Activated T-cell treated with anti-CD3 and anti-CD28 coated beads for 48 hours (primary cell): Measurements from ENCODE around the gene RNF157.
"Not testable (repeated sequence)": the region's sequence is repeated elsewhere in the genome, so short reads cannot be mapped to it uniquely, and the experiment has no call there.

Experiments used
- DNase-seq: peaks from one replicate; pipeline ENCODE4 v3.0.0-alpha.2; 2020; ENCODE audit warnings: low read depth

RNF157 gene

DNA sequence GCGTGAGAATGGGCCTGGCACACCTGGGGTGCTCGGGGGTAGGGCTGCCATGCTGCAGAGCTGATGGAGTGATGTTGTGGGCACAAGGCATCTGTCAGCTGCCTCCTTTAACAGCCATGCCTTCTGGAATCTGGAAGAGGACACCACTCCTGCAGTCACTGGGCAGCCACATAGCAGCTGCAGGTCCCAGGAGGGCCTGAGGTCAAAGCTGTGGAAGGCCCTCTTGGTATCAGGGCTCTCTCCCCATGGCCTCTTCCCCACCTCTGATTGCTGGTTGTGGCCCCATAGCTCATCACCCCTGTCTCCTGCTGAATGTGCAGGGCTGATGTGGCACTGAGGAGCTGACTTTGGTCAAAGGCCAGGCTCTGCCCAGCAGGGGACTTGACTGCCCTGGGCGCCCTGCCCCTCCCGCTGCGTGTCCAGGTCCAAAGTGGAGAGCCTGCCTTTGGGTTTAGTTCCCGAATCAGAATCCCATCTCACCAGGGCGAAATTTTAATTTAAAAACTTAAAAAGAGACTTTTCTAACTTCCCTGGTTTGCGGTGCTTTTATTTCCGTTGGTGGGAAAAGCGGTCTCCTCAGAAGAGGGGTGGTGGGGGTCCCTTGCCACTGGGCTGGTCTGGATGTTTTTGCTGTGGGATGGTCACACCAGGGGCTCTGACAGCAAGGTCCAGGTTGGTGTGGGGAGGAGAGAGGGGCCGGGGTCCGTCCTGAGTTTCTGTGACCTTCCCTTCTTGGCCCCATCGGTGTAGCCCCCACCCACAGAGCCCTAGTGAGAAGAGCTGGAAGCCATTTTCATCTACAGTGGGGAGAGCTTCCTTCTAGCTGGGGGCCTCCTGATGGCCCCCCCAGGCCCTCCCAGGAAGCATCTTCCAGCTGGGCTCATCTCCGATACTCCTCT, 30.7 kb upstream of the RNF157 start:
- DNase-seq, result no peak

DNA sequence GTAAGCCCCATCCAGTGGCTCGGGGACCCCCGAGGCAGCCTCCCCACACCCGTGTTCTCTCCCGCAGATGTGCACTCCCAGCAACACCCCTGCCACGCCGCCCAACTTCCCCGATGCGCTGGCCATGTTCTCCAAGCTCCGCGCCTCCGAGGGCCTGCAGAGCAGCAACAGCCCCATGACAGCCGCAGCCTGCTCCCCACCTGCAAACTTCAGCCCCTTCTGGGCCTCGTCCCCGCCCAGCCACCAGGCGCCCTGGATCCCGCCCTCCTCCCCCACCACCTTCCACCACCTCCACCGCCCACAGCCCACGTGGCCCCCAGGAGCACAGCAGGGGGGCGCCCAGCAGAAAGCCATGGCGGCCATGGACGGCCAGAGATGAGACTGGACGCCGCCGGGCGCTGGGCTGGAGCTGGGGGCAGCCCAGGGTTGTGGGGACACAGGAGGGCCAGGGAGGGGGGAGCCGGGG, 29.9 kb upstream of the RNF157 start:
- no peak for DNase-seq

DNA sequence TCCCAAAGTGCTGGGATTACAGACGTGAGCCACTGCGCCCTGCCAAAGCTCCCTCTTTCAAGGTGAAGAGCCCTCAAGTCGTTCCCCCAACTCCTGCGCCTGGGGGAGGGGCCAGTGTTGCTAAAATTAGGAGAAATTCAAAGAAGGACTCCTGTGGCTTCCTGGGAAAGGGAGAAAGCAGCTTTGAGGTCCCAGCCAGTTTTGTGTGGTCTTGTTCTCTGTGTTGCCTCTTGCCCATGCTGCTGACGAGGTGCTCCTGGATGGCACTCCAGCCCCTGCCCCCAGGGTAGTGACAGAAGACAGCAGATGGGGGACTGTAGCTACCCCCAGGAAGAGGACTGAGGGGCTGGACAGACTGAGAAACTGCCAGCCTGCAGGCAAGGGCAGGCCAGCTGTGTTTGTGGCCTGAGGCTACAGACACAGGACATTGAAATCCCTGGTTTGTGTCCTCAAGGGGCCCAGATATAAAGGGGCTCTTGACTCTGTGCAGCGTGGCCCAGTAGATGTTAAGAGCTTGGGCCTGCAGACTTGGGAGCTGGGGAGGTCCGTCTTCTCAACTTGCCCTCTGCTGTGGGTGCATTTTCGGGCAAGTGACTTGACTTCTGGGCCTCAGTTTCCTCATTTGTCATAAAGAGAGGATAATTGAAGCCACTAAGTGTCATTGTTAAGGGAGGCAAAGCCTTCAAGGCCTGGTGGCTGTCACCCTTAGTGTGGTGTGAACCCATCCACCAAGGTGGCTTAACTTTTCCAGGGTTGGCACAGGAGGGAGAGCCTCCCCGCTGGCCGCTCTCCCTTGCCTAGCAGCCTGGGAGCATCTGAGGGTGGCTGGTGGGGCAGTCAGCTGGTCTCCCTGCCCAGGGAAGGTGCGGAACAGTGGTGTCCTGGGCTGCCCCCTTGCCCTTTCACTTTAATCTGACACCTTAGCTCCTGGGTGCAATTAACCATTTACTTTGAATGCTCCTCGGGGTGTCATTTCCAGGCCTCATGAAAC, 29.0 kb upstream of the RNF157 start:
- no peak for DNase-seq

DNA sequence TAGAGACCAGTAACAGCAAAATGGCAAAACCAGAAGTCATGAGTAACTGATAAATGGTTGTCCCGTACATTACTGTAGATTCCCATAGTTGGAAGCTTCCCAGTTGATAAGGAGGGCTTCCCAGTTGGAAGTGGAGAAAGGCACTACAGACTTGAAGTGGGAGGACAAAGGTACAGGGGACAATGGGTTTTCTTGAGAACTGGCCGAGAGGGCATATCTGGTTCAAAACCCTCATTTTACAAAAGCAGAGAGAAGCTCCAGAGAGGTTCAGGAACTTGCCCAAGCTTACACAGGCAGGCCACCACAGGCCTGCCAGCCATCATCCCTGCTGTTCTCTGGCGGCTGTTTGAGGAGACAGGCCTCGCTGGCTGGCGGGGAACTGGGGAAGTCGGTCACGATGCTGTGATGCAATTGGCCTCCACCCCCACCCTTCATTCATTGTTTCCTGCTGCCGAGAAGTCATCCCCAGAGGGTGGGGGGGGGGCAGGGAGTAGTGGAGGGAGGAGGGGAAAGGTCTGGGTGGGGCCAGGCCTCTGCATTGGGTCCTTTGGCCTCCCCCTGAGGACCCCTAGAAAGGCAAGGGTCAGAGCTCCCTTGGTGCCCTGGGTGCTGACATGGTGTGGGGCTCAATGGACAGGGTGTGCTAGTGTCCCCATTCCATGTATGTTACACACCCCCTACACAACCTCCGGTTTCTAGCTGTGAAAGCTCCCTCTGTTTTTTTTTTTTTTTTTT, 27.9 kb upstream of the RNF157 start:
- peak; percentile 76 for DNase-seq

DNA sequence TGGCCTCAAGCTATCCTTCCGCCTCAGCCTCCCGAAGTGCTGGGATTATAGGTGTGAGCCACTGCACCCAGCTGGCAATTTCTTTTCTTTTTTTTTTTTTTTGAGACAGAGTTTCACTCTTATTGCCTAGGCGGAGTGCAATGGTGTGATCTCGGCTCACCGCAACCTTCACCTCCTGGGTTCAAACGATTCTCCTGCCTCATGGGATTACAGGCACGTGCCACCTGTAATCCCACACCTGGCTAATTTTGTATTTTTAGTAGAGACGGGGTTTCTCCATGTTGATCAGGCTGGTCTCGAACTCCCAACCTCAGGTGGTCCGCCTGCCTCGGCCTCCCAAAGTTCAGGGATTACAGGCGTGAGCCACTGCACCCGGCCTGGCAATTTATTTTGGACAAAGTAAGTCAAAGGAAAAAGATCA, 27.3 kb upstream of the RNF157 start:
- DNase-seq, result not testable (repeated sequence)

DNA sequence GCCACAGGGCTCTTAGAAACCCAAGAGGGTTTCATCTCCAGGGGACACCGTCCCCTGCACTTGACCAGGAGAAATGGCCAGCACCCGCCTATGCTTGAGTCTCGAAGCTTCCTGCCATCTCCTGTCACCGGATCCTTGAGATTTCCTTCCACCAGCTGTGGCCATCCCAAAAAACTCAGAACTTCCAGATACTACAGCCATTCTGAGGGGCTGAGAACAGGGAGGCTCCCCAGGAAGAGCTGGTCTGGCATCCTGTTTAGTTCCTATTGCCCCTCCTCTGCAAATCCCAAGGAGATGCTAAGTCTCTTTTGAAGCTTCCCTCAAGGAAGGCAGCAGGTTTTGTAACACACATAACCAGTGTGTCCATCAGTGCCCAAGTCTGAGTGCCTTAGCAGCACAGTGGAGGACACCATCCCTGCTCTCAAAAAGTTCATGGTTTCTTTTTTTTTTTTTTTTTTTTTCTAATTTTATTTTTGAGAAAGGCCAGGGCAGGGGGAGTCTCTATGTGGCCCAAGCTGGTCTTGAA, 26.8 kb upstream of the RNF157 start:
- no peak for DNase-seq

DNA sequence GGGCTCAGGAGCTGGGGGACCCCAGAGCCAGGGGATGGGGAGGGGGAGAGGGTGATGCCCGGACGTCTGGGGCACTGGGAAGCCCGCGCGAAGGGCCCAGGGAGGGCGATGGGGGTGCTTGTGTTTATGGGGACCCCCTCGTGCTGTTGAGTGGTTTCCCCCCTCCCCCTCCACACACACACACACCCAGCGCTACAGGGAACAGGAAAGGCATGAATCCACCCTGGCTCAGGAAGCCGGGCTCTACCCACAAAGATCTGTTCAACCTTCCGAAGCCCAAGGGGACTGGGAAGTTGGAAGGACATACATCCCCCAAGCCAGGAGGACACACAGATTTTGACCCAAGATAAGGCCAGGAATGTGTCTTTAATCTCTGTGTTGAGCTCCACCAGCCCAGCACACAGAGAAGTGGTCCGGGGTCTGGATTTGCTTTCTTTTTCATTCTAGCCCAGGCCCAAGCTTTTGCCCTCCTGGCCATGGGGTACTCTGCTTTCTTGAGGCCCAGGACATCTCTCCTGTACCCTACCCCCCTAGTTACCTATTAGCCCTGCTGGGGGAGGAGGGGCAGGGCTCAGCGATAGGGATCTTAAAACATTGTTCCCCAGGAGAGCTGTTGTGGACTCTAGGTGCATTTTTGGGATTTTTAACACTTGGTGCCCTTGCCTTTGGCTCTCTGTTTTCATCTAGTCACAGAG, 26.1 kb upstream of the RNF157 start:
- DNase-seq, result no peak

DNA sequence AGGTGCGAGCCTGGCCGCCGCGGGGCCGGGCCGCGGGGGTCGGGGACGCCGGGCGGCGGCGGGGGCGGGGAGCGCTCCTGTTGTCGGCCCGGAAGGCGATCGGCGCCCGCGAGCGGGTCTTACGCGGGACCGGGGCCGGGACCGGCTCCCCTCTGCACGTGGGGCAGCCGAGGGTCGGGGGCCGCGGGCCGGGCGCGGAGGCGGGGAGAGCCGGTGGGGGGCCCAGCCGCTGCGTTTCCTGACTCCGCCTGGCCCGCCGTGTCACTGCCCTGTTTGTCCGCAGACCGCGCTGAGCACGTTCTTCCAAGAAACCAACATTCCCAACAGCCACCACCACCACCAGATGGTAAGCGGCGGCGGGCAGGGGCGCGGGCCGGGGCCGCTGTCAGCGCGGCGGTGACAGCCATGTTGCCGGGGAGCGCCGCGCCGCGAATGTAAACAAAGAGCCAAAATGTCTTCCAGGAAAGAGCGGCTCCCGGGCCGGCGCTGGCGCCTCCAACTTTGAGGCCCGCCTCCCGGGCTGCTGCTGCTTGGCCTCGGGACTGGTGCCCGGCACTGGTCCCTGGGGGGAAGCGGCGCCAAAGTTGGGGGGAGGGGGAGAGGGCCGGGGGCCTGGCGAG, 25.4 kb upstream of the RNF157 start:
- peak; percentile 54 for DNase-seq

DNA sequence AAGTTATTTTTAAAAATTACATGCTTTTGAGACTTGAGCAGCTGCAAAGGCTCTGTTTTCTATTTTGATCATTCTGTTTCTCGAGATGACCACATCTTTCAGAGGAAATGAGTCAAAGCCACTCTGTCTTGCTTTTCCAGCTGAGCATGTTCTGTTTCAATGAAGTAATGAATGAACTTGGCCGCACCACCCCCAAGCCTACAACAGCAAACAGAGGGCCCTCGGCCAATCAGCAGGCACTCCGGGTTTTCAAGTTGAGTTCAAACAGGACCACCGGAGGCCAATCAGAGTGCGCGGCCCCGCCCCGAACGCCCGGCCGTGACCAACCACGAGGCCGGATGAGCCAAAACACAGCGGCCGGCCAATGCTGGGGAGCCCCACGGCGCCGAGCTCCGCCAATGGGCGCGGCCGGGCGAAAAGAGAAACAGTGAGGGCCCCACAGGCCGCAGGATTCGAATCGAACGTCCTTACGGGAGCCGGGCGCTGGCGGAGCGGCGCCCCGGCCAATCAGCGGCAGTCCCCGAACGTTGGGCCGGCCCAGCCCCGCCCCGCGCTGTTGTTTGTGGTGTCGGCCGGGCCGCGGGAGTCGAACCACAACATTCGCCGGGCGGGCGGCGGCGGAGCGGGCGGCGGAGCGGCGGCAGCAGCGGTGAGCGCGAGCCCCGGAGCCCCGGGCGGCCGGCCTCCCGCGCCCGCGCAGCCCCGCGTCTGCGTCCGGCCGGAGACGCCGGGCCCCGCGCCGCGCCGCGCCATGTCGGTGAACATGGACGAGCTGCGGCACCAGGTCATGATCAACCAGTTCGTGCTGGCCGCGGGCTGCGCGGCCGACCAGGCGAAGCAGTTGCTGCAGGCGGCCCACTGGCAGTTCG, 24.7 kb upstream of the RNF157 start, which contains the start of gene UBALD2:
UBALD2 (plus strand) TSS at position 594 of the 869 bp plus-strand sequence; CDS start at position 752, 158 bp downstream.
- DNase-seq, result peak; percentile 99

DNA sequence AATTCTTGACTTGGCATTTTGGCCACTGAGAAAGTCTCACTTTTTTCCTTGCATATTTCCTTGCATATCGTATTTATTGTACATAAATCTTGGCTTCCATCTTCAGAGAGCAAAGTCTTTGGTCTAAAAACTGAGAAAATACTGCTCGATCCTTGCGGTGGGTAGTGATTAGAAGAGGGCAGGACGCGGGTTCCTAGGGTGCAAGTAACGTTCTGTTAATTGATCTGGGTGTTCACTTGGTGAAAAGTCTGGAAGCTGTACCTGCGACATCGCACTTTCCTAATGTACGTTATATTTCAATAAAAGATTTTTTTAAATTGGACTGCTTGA, 24.1 kb upstream of the RNF157 start:
- DNase-seq, result no peak

DNA sequence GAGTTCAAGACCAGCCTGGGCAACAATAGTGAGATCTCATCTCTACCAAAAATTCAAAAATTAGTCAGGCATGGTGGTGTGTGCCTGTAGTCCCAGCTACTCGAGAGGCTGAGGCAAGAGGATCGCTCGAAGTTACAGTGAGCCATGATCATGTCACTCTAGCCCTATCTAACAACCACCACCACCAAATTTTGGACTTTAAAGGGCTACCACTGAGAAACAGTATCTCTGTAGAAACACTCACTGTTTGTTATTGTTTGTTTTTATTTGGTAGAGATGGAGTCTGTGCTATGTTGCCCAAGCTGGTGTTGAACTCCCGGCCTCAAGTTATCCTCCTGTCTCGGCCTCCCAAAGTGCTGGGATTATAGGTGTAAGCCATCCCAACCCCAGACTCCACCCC, 23.6 kb upstream of the RNF157 start:
- no peak for DNase-seq

DNA sequence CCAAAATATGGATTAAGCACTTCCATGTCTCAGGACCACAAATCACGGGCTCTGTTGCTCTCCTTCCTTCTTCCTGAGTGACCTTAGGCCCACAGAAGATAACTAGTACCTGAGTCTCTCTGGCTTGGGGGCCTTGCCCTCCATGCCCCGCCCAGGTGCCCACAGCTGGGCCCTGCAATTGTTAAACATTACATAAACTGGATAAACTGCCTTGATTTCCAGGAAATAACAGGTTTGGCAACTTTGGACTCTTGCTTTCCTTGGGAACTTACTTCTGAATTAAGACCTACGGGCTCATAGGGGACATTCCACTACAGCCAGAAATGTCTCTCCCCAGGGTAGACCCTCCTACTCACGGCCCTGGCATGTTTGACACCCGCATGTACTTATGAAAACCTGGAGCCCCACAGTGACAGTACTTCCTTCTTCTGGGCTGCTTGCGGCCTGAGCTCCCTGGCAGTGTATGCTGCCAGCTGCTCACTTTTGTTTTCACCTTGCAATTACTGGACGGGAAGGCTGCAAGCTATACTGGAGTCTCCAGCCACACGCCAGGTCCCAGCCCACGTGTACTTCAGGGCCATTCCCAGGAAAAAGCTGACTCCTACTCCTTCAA, 22.5 kb upstream of the RNF157 start:
- DNase-seq, result no peak

DNA sequence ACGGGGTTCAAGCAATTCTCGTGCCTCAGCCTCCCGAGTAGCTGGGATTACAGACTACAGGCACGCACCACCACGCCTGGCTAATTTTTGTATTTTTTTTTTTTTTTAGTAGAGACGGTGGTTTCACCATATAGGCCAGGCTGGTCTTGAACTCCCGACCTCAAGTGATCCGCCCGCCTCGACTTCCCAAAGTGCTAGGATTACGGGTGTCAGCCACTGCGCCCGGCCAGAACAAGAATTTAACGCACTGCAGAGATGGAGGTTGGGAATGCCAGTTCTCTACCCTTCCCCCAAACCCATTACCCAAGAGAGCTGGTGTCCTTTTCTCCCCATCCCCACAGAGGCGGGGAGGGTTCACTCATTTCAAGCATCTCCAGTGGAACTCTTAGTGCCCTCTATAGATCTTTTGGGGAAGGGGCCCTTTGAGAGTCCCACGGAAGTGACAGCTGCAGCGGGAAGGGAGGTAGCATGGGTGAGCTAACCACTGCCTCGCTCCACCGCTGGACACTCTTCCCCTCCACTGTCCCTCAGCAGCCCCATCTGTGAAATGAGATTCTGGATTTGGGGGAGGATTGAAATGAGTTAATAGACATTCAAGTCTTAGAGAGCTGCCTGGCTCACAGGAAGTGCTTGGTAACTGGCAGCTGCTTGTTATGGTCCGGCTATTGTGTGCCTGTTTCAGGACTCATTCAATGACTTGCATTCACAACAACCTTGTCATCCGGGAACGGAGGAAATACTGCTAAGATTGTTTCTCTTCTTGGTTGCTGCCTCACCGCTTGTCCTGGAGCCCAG, 21.3 kb upstream of the RNF157 start:
- DNase-seq, result no peak

DNA sequence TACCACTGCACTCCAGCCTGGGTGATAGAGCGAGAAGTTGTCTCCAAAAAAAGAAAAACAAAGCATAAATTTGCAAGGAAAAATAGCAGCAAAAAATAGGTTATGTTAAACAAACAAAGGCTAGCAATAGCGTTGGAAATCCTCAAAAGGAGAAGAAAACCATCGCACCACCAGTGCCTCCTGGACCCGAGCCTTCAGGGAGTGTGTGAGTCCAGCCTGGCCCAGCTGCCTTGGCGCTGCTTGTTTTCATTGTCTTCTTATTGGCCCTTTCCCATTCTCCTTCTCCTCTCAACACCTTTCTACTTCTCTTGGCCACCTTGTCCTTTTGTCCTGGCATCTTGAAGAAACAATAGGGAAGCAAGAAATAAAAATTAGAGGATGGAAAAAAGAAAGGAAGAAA, 20.4 kb upstream of the RNF157 start:
- DNase-seq, result no peak

DNA sequence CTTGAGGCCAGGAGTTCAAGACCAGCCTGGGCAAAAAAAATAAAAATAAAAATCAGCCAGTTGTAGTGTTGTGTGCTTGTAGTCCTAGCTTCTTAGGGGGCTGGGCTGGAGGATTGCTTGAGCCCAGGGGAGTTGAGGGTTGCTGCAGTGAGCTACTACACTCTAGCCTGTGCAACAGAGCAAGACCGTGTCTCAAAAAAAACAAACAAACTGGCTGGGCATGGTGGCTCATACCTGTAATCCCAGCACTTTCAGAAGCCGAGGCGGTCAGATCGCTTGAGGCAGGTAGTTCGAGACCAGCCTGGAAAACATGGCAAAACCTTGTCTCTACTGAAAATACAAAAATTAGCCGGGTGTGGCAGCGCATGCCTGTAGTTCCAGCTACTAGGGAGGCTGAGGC, 19.9 kb upstream of the RNF157 start:
- no peak for DNase-seq

DNA sequence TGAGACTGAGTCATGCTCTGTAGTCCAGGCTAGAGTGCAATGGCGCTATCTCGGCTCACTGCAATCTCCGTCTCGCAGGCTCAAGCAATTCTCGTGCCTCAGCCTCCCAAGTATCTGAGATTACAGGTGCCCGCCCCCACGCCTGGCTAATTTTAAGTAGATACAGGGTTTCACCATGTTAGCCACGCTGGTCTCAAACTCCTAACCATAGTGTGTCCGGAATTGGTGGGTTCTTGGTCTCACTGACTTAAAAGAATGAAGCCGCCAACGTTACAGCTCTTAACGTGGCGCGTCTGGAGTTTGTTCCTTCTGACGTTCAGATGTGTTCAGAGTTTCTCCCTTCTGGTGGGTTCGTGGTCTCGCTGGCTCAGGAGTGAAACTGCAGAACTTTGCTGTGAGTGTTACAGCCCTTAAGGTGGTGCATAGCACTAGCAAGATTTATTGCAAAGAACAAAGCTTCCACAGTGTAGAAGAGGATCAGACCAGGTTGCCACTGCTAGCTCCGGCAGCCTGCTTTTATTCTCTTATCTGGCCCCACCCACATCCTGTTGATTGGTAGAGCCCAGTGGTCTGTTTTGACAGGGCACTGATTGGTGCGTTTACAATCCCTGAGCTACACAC, 16.2 kb upstream of the RNF157 start:
- DNase-seq, result not testable (repeated sequence)

DNA sequence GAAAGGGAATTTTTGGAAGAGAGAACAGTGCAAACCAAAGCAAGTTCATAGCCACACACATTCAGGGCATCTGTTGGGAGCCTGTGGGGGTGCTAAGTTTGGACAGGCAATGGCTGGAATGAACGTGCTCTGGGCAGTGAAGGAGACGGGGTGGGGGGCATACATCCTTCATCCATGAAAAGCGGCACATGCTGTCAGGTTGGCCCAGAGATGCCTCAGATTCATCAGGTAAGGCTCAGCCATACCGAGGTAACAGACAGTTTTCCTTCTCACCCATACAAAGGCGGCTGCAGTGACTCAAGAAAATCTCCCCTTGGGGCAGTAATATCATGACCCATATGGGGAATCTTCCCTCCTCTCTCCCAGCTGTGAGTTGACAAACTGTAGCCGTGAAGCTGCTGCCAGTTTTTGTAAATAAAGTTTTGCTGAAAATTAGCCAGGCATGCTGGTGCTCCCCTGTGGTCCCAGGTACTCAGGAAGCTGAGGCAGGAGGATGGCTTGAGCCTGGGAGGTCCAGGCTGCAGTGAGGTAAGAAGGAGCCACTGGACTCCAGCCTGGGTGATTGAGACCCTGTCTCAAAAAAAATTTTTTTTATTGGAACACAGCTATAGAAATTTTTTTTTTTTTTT, 15.6 kb upstream of the RNF157 start:
- DNase-seq, result no peak
